Colonic mucosa (tissue), 4 donors: ENCODE measurements around the gene AKAP3. TPM values are rescaled to one million over a fixed set of nuclear protein-coding genes. Genes with fewer than 3 reads are reported as not detected.

Source experiments
- DNase-seq: peaks from one replicate; pipeline ENCODE4 v3.0.0-alpha.2; 2020
- H3K27ac ChIP-seq: fragments of 200-600 bp; one replicate; pipeline ENCODE4 v1.8.0; 2021
- H3K27me3 ChIP-seq: fragments of 200-600 bp; one replicate; pipeline ENCODE4 v1.8.0; 2021
- H3K36me3 ChIP-seq: fragments of 200-600 bp; one replicate; pipeline ENCODE4 v1.8.0; 2021
- H3K4me1 ChIP-seq: fragments of 200-600 bp; one replicate; pipeline ENCODE4 v1.8.0; 2021; ENCODE audit warnings: mild to moderate bottlenecking
- H3K4me3 ChIP-seq: fragments of 200-600 bp; one replicate; pipeline ENCODE4 v1.8.0; 2021
- H3K9ac ChIP-seq, 2 donors: one replicate each; pipeline ENCODE4 v1.7.0; 2013; ENCODE audit warnings: control low read depth in 2 of 2, low read depth in 2 of 2, low read length in 2 of 2
- H3K9me3 ChIP-seq: fragments of 200-600 bp; one replicate; pipeline ENCODE4 v1.8.0; 2021
- intact Hi-C: fragments of 100-400 bp; cut with DNase I; formaldehyde crosslinking; loops from one replicate; pipeline ENCODE4 v1.14.1; 2022
- total RNA-seq, 2 donors: library from RNA; stranded (reverse); fragmentation: NEBNext Ultra II Directional in 1 of 2; extraction: Animal tissue kit (Norgen Biotek cat#: 25700) in 1 of 2; gene quantifications; one replicate each; pipeline ENCODE4 v1.2.1, GENCODE V29; 2021
- TF ChIP-seq, protein P1 (sequence below): fragments of 200-600 bp; IDR thresholded peaks from one replicate; pipeline ENCODE4 v1.8.0; 2022; ENCODE audit warnings: antibody characterized with exemption, mild to moderate bottlenecking
- donor health status: healthy.
- donor health status: DM: no; HTN: no; CAD: no.
- donor health status: DM: no; HTN: no; CAD: no.

AKAP3 gene
- total RNA-seq, 2 donors from 2014 or later = 2.0 to 3.3 TPM

DNA sequence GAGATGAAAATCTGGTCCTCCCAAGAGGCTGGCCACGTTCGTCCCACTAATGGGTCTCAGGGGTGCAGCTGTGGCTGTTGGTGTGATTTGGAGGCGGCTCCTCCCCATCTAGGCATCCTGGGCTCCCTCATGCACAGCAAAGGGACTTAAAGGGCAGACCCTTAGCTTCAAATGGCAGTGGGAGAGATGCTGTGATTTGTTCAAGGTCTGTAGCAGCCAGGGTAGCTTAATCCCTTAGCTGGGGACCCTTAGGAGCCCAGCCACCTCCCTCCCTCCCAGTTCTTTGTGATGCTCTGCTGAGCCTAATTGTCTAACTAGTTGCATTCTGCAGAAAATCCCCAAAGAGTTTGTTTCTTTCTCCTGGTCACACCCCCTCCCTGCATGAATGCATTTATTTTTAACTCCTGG is 68.6 kb downstream of the AKAP3 start:
- intact Hi-C loops = loop anchor here (5.0 kb wide), 1 partner anchor 177 kb away; no protein-coding TSS in a partner anchor
- Histone ChIP-seq H3K4me1 (peaks cover 2% of the 10 kb centered on the region), H3K36me3 (no peaks in the 10 kb centered on the region), H3K9ac (no peak overlapping the region), H3K27ac (no peak overlapping the region), H3K9me3 (no peaks in the 10 kb centered on the region), H3K4me3 (no peak overlapping the region), H3K27me3 (no peaks in the 10 kb centered on the region)
- TF ChIP-seq, protein P1, sequence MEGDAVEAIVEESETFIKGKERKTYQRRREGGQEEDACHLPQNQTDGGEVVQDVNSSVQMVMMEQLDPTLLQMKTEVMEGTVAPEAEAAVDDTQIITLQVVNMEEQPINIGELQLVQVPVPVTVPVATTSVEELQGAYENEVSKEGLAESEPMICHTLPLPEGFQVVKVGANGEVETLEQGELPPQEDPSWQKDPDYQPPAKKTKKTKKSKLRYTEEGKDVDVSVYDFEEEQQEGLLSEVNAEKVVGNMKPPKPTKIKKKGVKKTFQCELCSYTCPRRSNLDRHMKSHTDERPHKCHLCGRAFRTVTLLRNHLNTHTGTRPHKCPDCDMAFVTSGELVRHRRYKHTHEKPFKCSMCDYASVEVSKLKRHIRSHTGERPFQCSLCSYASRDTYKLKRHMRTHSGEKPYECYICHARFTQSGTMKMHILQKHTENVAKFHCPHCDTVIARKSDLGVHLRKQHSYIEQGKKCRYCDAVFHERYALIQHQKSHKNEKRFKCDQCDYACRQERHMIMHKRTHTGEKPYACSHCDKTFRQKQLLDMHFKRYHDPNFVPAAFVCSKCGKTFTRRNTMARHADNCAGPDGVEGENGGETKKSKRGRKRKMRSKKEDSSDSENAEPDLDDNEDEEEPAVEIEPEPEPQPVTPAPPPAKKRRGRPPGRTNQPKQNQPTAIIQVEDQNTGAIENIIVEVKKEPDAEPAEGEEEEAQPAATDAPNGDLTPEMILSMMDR = no peak
- no peak for DNase-seq

DNA sequence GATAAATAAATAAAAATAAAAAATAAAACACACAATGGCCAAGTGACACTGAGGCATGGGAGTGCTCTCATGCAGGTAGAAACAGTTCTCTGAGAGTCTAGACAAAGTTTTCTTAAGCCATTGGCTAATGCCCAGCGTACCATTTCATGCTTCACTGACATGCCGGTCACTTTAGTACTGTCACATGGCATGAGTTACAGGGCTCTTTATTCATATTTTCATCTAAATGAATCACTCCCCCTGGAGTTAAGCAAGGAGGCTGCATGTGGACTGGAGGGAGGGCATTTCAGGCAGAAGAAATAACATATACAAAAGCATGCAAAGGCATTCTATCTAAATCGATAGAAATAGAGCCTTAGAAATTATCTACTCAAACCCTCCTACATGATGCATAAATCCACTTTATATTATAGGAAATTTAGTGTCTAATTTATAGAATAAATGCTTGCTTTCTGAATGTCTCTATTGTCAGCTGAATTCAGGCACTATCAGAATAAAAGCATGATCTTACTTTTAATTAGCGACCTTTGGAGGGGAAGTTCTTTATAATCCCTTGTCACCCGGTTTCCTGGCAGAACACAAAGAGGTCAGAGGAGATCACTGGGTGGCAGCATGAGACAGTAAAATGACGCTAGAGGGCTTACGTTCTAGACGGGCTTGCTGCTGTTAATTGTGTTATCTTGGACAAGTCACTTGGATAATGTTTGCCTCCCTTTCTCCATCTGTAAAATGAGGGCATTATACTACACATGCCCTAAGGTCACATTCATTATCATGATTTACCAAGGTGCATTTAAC is 69.3 kb downstream of the AKAP3 start:
- H3K9me3 ChIP-seq = no peaks in the 10 kb centered on the region
- no peaks in the 10 kb centered on the region for H3K36me3 ChIP-seq
- H3K27me3 ChIP-seq = no peaks in the 10 kb centered on the region
- no peak overlapping the region for H3K9ac ChIP-seq
- no peak overlapping the region for H3K4me3 ChIP-seq
- intact Hi-C loops = loop anchor here (5.0 kb wide), 1 partner anchor 178 kb away; no protein-coding TSS in a partner anchor
- TF ChIP-seq, protein P1 = peak; percentile 20
- peak; percentile 33 for DNase-seq
- H3K27ac ChIP-seq = no peak overlapping the region
- peaks cover 2% of the 10 kb centered on the region for H3K4me1 ChIP-seq

DNA sequence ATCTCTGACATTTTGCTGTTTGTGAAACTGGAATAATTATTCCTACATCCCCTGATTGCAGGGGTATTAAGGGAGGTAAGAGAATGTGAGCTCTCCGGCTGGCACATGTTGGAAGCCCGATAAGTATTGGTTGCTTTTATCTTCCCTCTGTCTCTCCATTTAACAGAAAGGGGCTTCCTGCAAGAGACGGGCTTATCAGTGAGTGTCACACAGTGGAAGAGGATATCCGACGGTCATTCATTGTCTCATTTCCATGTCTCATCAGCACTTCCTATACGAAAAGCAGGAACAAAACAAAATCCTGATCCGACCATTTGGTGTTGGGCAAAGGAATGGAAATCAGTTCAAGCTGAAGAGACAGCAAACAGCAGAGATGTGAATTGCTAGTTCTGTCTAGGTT is 76.2 kb downstream of the AKAP3 start:
- DNase-seq = no peak

DNA sequence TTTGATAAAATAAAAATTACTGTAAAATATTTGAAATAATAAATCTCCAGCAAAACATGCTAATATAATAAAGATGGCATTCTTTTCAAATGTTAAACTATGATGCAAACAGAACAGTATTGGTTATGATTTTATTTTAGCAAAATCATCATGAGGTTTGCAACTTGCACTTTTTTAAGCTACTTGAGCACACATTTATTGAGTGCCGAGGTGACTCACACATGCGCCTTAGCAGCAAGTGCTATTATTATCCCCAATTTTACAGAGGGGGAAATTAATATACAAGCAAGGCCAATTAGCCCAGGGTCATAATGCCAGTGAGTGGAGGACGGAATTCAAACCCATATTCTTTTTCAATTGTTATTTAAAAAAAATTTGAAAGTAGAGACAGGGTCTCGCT is 79.6 kb downstream of the AKAP3 start:
- intact Hi-C loops = no loop called here
- H3K9me3 ChIP-seq = no peaks in the 10 kb centered on the region
- TF ChIP-seq, protein P1 = no peak
- H3K27me3 ChIP-seq = no peaks in the 10 kb centered on the region
- no peak overlapping the region for H3K9ac ChIP-seq
- H3K4me3 ChIP-seq = no peak overlapping the region
- no peaks in the 10 kb centered on the region for H3K36me3 ChIP-seq
- DNase-seq = no peak
- no peaks in the 10 kb centered on the region for H3K4me1 ChIP-seq
- no peak overlapping the region for H3K27ac ChIP-seq

More for the DNA sequence above, 76.2 kb downstream of the AKAP3 start:
- intact Hi-C loops = no loop called here
- H3K36me3 ChIP-seq = no peaks in the 10 kb centered on the region
- no peaks in the 10 kb centered on the region for H3K4me1 ChIP-seq
- no peak overlapping the region for H3K9ac ChIP-seq
- H3K9me3 ChIP-seq = no peaks in the 10 kb centered on the region
- no peak overlapping the region for H3K4me3 ChIP-seq
- TF ChIP-seq, protein P1 = no peak
- H3K27ac ChIP-seq = no peak overlapping the region
- no peaks in the 10 kb centered on the region for H3K27me3 ChIP-seq

DNA sequence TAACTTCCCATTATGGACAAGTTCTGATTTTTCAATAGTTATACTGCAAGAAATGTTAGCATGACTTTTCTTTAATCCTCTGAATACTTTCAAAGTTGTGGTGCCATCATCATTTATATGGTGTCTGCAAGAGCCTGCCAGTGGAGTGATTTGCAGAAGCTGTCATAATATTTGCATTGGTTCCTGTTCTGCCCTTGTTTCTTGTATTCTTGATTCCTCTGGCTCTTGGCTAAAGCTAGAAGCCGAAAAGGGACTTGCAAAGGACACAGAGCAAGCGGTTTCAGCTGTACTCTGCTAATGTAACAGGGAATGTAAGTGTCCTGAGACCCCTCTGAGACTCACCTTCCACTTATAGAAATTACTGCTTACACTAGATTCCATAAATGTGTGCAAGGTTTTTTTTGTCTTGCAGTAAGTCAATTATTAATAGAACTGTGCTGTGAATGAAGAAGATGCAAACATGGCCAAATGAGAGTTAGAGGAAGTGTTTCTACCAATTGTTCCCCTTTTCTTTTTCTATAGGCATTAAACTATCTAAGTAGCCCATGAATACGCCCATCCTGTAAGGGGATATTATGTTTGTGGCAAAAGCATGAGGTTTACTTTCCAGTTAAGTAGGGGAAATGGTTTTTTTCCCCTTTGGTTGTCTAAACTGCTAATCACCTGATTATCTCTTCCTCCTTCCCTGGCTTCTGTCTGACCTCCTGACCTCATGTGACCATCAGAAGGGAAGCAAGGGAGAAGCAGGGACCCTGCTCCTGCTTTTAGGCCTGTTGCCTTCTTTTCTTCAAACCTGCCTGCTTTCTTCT is 81.6 kb downstream of the AKAP3 start:
- Histone ChIP-seq H3K27ac (peak overlapping the region; percentile 16), H3K36me3 (no peaks in the 10 kb centered on the region), H3K4me1 (peaks cover 3% of the 10 kb centered on the region), H3K9ac (no peak overlapping the region), H3K27me3 (no peaks in the 10 kb centered on the region), H3K9me3 (no peaks in the 10 kb centered on the region), H3K4me3 (no peak overlapping the region)
- TF ChIP-seq, protein P1 = no peak
- intact Hi-C loops = no loop called here
- DNase-seq = no peak
